HepG2 (cell line): ENCODE data around the gene RAPH1. TPM values are rescaled to one million over a fixed set of nuclear protein-coding genes. Genes with fewer than 3 reads are reported as not detected.

ENCODE experiments used
- ATAC-seq: fragments of 200-7000 bp; cut with Tn5 transposase; 3 replicates; pipeline ENCODE4 v1.9.1; 2020; ENCODE audit warnings: mild to moderate bottlenecking, moderate library complexity
- BruUV-seq: library from RNA; stranded (reverse); fragments of 400-500 nt; replicated peaks from 2 replicates; lab custom pipeline; 2021; lab: Mats Ljungman, UMichigan
- CTCF ChIA-PET: fragments of 300-600 bp; formaldehyde crosslinking; extraction: SDS; loops from one replicate; lab custom pipeline; 2021; ENCODE audit warnings: low total read pairs, inconsistent platforms, low intra/inter-chr PET ratio; lab: Yijun Ruan, JAX
- POLR2A ChIA-PET: fragments of 350-600 bp; sonication (Branson Sonifier 250); formaldehyde crosslinking; loops from one replicate; lab custom pipeline; 2020; ENCODE audit warnings: antibody characterized with exemption, inconsistent platforms; lab: Yijun Ruan, JAX
- DNase-seq: peaks from one replicate; pipeline ENCODE4 v3.0.0-alpha.2; 2015; ENCODE audit warnings: low spot score
- FAIRE-seq: peaks from 3 replicates; lab custom pipeline; 2011; peaks lifted over from hg19 to GRCh38; lab: Jason Lieb, UNC
- H2AFZ ChIP-seq: one replicate; pipeline ENCODE4 v1.6.1; 2011; ENCODE audit warnings: low read length, inconsistent platforms
- H3K27ac ChIP-seq: fragments of 300-600 bp; 3 replicates; pipeline ENCODE4 v1.8.0; 2011; ENCODE audit warnings: mixed run types, mild to moderate bottlenecking, mixed read lengths, low read length, inconsistent platforms; ENCODE audit not compliant: insufficient read depth; ENCODE audit errors: extremely low read length
- H3K27me3 ChIP-seq, 2 experiments: fragments of 200-600 bp in 1 of 2; 2 replicates in 1 of 2; 3 replicates in 1 of 2; pipeline versions ENCODE4 v1.6.0 to v1.8.0; 2011; ENCODE audit warnings: low read length in 2 of 2, mild to moderate bottlenecking in 2 of 2, moderate library complexity in 2 of 2, inconsistent platforms in 1 of 2; ENCODE audit not compliant: insufficient read depth in 2 of 2, control insufficient read depth in 1 of 2
- H3K36me3 ChIP-seq, 2 experiments: fragments of 200-600 bp in 1 of 2; replicated peaks in 1 of 2; 2 replicates in 1 of 2; 3 replicates in 1 of 2; pipeline versions ENCODE4 v1.5.1 to v1.8.0; 2011; ENCODE audit warnings: low read length in 2 of 2, inconsistent platforms in 1 of 2; ENCODE audit not compliant: insufficient read depth in 2 of 2, control insufficient read depth in 1 of 2
- H3K4me1 ChIP-seq: 2 replicates; pipeline ENCODE4 v1.5.1; 2012; ENCODE audit warnings: low read length, inconsistent platforms; ENCODE audit not compliant: insufficient read depth
- H3K4me2 ChIP-seq: 2 replicates; pipeline ENCODE4 v1.6.0; 2011; ENCODE audit warnings: low read depth, low read length, inconsistent platforms
- H3K4me3 ChIP-seq, 3 experiments: fragments of 200-600 bp in 1 of 3; sonication (generic), shearing (Covaris generic) in 1 of 3; replicated peaks in 1 of 3; 2 replicates each; pipeline ENCODE4 v1.5.1; 2011 to 2016; ENCODE audit warnings: low read length in 3 of 3, inconsistent platforms in 2 of 3, low read depth in 2 of 3, mild to moderate bottlenecking in 2 of 3, control low read depth in 1 of 3, mixed read lengths in 1 of 3; ENCODE audit not compliant: insufficient read depth in 1 of 3
- H3K79me2 ChIP-seq: one replicate; pipeline ENCODE4 v1.6.1; 2011; ENCODE audit warnings: low read length, inconsistent platforms; ENCODE audit not compliant: insufficient read depth
- H3K9ac ChIP-seq: 2 replicates; pipeline ENCODE4 v1.6.0; 2011; ENCODE audit warnings: mild to moderate bottlenecking, low read depth, low read length, inconsistent platforms; ENCODE audit not compliant: insufficient read depth
- H3K9me3 ChIP-seq: 2 replicates; pipeline ENCODE4 v1.5.1; 2012; ENCODE audit warnings: mild to moderate bottlenecking, low read length
- H4K20me1 ChIP-seq: 2 replicates; pipeline ENCODE4 v1.6.0; 2011; ENCODE audit warnings: inconsistent platforms, mild to moderate bottlenecking, low read length, moderate library complexity; ENCODE audit not compliant: insufficient read depth
- BCL6 ChIP-seq: IDR thresholded peaks from 2 replicates; pipeline ENCODE4 v1.6.1; 2016; ENCODE audit warnings: missing genetic modification reagents, missing compliant biosample characterization
- HNF1A ChIP-seq, 2 experiments: sonication (generic) in 1 of 2; formaldehyde crosslinking in 1 of 2; IDR thresholded peaks; 2 replicates each; pipeline versions ENCODE4 v1.4.0 to v1.6.1; 2016 to 2020; ENCODE audit warnings: borderline replicate concordance in 1 of 2, low read depth in 1 of 2, mild to moderate bottlenecking in 1 of 2, missing genetic modification reagents in 1 of 2
- NPAS2 ChIP-seq: sonication (generic); formaldehyde crosslinking; IDR thresholded peaks from 2 replicates; pipeline ENCODE4 v1.8.0; 2022; ENCODE audit warnings: mild to moderate bottlenecking, missing genetic modification reagents, borderline replicate concordance
- SPEN ChIP-seq: sonication (generic); formaldehyde crosslinking; IDR thresholded peaks from 2 replicates; pipeline ENCODE4 v1.5.1; 2020; ENCODE audit warnings: low read depth, mild to moderate bottlenecking, missing genetic modification reagents
- ZNF207 ChIP-seq: fragments of 450-650 bp; IDR thresholded peaks from 2 replicates; pipeline ENCODE4 v1.6.1; 2016; ENCODE audit warnings: antibody characterized with exemption, borderline replicate concordance
- WGBS: methylation state at CpG from one replicate; pipeline ENCODE4 v1.1.6; 2017; ENCODE audit warnings: low lambda C conversion rate; 5-methylcytosine and 5-hydroxymethylcytosine counted together
- in situ Hi-C: cut with HindIII; loops from 2 replicates; pipeline ENCODE4 v1.10.0; 2017; ENCODE audit warnings: low pct_unique_long_range_greater_than_20kb; ENCODE audit not compliant: extremely low pct_ligation_motif_present
- intact Hi-C: fragments of 100-400 bp; cut with micrococcal nuclease; formaldehyde crosslinking; loops from one replicate; pipeline ENCODE4 v1.10.0; 2022; ENCODE audit not compliant: unreplicated experiment
- polyA plus RNA-seq, 8 experiments: library from polyadenylated mRNA; depleted of rRNA in 3 of 8; stranded (reverse) in 7 of 8; unstranded in 1 of 8; fragments of >200 nt; fragmentation: Illumina TruSeq in 4 of 8; extraction: Trizol in 4 of 8; gene quantifications; 2 replicates each; pipeline versions ENCODE4 v1.2.1 to v1.2.3, GENCODE V29; 2011 to 2016; ENCODE audit warnings: low read depth in 4 of 8, missing spikeins in 1 of 8, mixed read lengths in 1 of 8; ENCODE audit not compliant: insufficient read depth in 1 of 8
- total RNA-seq, 5 experiments: library from RNA; depleted of rRNA; stranded (reverse); fragments of >200 nt; fragmentation: Illumina TruSeq; extraction: Trizol; gene quantifications; 2 replicates each; pipeline ENCODE4 v1.2.3, GENCODE V29; 2016; ENCODE audit warnings: low read depth in 1 of 5
- TF ChIP-seq, protein P1 (sequence below): sonication (generic); formaldehyde crosslinking; IDR thresholded peaks from 2 replicates; pipeline ENCODE4 v1.8.1; 2023; ENCODE audit warnings: mild to moderate bottlenecking, missing genetic modification reagents

Gene RAPH1
- total and polyA plus RNA-seq, 2 of the 13 experiments (the other 11 are each of a cell fraction or from before 2014, with no cell fraction given), result 5.3 to 6.7 TPM

DNA sequence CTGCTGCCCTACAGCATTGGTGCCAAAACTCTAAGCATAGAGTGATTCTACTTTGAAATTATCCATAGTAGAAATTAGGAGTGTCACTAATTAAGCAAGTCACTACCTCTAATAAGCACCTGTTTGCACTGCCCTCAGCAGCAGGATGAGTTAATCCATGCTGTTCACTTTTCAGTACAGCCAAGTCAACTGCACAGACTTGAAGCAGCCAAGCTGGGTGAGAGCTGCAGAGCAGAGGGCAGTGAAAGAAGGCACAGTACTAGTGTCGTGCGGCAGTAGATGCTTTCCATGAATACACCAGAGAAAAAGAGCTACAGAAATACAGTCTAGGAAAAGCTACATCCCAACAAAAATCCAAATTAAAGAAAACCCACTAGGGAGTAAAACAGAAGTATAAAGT is 98.6 kb downstream of the RAPH1 start (continued):
- TF ChIP-seq HNF1A (IDR thresholded peaks at IDR 0.05; ENCODE audit: low read depth), result no peak
- TF ChIP-seq HNF1A (CRISPR knock-in tag; IDR thresholded peaks at IDR 0.05; ENCODE audit: borderline replicate concordance), result no peak
- TF ChIP-seq, all 625 proteins: peak for 1

DNA sequence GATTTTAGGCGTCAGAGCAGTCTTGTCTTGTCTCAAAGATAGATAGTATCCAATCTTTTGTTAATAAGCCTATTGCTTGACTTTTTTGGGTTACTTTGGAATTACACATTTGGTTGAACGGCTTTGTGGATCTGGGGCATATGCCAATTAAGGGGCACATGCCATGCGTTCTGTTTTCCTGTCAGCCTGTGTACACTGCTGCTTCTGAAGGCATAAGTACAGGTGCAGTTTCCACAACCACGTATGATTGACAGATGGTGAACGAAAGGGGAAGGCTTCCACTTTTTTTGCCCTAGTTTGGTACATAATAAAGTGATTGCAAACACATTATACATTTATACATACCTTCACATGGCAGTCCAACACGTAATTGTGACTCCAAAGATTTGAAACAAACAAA is 102.3 kb downstream of the RAPH1 start:
- POLR2A ChIA-PET, result no interaction called here
- no peak for DNase-seq

More for the DNA sequence above, 102.3 kb downstream of the RAPH1 start:
- peaks cover 2 to 18% of the 10 kb centered on the region in 2 experiments for H3K36me3 ChIP-seq
- H3K79me2 ChIP-seq, result no peaks in the 10 kb centered on the region
- H2AFZ ChIP-seq, result no peak overlapping the region
- H3K9ac ChIP-seq, result no peak overlapping the region
- WGBS, result 96% methylated on average over 6 of the region's 6 CpGs
- no peak overlapping the region for H3K27ac ChIP-seq
- ATAC-seq (no peak), FAIRE-seq (no peak)
- peaks cover 3% of the 10 kb centered on the region; the same call in 1 of the 2 replicates for H3K4me1 ChIP-seq
- BruUV-seq, result no TSS peak
- H3K27me3 ChIP-seq, result no peaks in the 10 kb centered on the region
- in situ Hi-C loops, result no loop called here
- no peak overlapping the region for H3K4me3 ChIP-seq
- H3K9me3 ChIP-seq, result no peaks in the 10 kb centered on the region
- intact Hi-C loops, result no loop called here
- TF ChIP-seq, protein P1, sequence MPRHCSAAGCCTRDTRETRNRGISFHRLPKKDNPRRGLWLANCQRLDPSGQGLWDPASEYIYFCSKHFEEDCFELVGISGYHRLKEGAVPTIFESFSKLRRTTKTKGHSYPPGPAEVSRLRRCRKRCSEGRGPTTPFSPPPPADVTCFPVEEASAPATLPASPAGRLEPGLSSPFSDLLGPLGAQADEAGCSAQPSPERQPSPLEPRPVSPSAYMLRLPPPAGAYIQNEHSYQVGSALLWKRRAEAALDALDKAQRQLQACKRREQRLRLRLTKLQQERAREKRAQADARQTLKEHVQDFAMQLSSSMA (CRISPR knock-in tag), result no peak
- TF ChIP-seq NPAS2 (CRISPR knock-in tag), result no peak
- TF ChIP-seq SPEN (CRISPR knock-in tag), result no peak
- TF ChIP-seq BCL6 (CRISPR knock-in tag), result no peak
- TF ChIP-seq ZNF207, result no peak
- CTCF ChIA-PET, result no interaction called here
- no peaks in the 10 kb centered on the region for H4K20me1 ChIP-seq
- no peak overlapping the region for H3K4me2 ChIP-seq
